ENCODE results near the gene MCF2L.
"Not testable (repeated sequence)": the region's sequence is repeated elsewhere in the genome, so short reads cannot be mapped to it uniquely, and the experiment has no call there.

MCF2L gene

GRCh38 chr13:113049521-113049941, 80.5 kb downstream of the MCF2L start:
- no peak for DNase-seq (ENCODE audit: low read depth, low spot score)

DNA sequence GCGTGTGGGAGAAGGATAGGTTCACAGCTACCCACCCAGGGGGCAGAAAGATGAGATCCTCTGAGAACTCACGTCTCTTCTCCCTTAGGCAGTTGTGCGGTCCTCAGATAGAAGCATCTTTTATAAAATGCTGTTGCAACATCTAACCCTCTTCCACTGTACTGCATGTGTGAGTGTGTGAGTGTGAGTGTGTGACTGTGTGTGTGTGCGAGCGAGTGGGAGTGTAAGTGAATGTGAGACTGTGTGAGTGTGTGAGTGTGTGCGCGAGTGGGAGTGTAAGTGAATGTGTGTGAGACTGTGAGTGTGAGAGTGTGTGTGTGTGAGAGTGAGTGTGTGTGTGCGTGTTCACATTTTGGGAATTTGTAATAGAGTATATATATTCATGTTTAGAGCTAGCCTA, 81.0 kb downstream of the MCF2L start:
- DNase-seq (ENCODE audit: low read depth, low spot score), result no peak

DNA sequence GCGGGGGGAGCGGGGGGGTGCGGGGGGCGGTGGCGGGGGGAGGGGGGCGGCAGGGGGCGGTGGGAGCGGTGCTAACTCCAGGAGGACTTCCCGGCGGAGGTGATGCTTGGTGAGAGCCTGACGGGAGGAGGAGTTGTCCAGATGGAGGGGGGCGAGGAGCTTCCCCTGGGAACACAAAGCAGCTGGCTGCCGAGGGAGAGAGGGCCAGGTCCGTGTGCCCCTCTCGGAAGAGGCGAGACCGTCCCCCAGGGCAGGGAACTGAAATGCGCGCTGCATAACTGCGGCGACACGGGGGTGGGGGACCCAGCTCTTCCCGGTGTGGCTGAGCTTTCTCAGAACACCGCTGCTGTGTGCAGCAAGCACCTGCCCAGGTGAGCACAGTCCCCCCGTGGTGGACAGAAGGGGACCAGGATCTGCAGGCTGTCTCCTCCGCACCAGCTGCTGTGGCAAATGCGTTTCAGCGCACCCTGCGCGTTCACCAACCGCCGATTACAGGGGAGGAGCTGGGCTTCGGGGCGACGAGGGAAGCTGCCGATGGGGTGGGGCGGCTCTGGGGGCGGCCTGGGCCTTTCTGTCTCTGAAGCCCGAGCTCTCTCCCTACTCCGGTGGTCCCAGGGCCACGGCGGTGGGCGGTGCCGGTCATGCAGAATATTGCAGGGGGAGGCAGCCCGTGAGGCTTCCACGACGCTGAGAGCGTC, 81.9 kb downstream of the MCF2L start:
- DNase-seq (ENCODE audit: low read depth, low spot score), result no peak

DNA sequence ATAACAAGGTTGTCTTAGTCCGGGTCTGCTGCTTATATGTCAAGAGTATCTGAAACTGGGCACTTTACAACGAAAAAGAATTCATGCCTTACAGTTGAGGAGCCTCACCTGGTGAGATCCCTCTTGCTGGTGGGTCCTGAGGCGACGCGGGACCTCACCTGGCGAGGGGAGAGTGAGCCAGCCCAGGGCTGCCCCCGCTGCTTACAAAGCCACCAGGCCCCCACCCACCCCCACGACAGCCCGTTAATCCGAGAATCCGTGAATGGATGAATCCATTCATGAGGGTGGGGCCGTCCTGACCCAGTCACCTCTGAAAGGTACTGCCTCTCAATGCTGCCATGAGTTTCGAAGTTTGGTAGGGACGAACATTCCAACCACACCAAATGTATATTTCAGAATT, 82.6 kb downstream of the MCF2L start:
- no peak for DNase-seq (ENCODE audit: low read depth, low spot score)

DNA sequence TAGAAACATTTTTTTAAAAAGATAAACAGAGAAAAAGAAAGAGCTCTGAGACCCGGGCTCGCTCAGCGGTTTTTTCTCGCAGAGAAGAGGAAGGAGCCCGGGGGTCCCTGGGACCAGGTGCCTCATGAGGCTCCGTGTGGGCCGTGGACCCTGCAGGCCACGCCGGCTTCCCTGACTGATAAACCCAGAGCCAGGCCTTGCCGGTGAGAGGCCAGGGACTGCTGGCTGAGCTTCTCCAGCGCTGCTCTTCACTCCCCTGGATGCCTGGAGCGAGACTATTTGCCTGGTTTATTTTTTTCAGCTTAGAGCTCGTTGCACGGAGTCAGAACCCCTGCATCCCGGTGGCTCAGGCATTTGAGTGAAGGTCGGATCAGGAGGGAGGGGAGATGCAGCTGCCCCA, 83.2 kb downstream of the MCF2L start:
- no peak for DNase-seq (ENCODE audit: low read depth, low spot score)

GRCh38 chr13:113052971-113053370, 84.0 kb downstream of the MCF2L start:
- no peak for DNase-seq (ENCODE audit: low read depth, low spot score)

DNA sequence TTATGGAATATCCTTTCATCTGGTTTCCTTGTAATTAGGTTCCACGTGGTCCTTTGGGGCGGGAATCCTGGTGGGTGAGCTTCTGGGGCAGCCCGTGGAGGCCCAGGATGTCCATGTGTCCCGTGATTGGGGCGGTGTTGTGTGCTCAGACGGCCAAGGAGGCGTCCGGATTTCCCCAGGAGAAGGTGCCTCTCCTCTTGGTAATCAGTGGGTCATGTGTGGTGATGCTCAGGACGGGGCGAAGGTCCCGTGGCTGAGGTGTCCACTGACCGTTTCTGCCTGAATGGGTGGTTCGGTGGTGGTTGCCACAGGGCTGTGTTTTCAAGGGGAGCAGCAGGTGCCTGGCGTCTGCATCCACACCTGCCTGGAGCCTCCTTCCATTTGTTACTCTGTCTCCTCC, 84.4 kb downstream of the MCF2L start:
- no peak for DNase-seq (ENCODE audit: low read depth, low spot score)

DNA sequence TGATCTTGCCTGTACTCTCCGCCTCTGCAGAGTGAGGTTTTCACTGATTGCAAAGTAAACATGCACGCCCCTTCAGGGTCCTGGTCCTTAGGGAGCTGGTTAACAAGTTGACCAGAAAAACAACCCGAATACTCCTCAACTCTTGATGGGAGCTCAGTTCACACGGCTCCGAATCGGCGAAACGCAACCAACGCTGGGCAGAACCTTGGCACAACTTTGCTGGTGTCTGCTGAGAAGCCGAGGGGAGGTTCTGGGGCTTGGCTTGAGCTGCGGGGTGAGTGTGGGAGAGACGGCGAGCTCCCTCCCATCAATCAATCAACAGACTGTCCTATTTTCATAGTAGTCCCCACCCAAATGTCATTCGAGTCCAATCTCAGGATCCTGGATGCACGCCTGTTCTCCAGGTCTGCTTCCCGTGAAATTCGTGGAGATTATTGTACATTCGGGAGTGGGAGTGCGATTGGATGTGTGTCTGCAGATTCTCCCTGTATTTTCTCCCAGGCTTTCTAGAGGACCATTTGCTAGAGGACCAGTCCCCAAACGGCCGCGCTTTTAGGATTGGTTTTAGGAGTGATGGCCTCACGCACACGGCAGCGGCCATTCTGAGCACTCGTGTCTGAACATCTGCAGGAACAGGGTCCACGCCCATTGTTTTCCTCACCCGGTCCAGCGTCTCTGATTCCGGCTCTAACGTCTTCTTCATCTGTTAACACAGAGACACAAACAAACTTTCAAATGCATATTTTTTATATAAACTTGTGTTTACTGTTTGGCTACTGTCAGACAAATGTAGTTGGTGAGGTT, 85.0 kb downstream of the MCF2L start:
- DNase-seq (ENCODE audit: low read depth, low spot score), result no peak

- DNase-seq (ENCODE audit: low read depth, low spot score), result no peak
These were observed 88.1 kb downstream of the MCF2L start for GRCh38 chr13:113057084-113057483.

- DNase-seq (ENCODE audit: low read depth, low spot score), result not testable (repeated sequence)
These were observed 88.5 kb downstream of the MCF2L start for GRCh38 chr13:113057559-113057958.

GRCh38 chr13:113058129-113058987, 89.3 kb downstream of the MCF2L start:
- DNase-seq (ENCODE audit: low read depth, low spot score), result no peak

DNA sequence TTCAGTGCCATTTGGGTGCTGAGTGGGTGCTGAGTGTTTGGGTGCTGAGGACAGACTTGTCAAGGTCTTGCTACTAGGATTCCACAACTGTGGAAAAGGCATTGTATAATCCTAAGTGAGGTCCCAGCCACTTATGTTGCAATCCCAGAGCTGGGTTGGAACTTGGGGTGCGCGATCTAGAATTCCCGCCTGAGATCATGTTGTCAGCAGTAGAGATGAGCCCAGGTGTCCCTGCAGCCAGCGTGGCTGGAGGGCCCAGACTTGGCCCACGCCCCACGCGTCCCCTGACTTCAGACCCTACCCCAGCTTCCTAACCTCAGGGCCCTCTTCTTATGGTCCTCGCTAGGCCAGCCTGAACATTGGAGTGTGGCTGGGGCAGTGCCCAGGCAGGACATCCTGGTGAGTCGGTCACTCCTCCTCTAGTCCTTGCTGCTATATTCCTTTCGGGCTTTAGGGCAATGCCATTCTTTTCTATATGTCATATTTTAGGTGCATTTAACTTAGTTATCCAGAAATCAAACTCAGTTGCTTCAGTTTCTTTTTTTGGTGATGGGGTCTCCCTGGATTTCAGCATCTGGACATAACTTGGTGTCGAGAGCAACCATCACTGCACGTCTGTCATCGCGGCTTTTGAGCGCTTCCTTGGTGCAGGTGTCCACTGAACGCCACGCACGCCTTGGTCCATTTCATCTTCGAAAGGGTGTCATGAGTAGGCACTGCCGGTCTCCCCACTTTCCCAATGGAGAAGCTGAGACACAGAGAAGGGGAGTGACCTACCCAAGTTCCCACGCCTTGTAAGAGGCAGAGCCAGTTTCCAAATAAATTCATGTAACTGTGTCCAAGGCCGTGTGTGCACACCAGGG, 90.2 kb downstream of the MCF2L start:
- no peak for DNase-seq (ENCODE audit: low read depth, low spot score)

DNA sequence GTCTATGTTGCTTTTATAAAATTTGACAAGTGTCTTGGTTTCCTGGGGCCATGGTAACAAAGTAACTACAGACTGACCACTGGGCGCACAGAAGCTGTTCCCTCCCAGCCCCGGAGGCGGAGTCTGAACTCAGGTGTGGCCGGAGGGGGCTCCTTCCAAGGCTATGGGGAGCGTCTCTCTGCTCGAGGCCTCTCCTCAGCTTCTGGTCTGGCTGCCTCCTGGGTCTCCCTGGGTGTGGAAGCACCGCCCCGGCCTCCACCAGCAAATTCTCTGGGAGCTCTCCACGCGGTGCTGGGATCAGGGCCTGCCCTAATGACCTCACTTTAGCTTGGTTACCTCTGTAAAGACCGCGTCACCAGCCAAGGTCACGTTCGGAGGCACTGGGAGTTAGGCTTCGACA, 90.9 kb downstream of the MCF2L start:
- no peak for DNase-seq (ENCODE audit: low read depth, low spot score)

DNA sequence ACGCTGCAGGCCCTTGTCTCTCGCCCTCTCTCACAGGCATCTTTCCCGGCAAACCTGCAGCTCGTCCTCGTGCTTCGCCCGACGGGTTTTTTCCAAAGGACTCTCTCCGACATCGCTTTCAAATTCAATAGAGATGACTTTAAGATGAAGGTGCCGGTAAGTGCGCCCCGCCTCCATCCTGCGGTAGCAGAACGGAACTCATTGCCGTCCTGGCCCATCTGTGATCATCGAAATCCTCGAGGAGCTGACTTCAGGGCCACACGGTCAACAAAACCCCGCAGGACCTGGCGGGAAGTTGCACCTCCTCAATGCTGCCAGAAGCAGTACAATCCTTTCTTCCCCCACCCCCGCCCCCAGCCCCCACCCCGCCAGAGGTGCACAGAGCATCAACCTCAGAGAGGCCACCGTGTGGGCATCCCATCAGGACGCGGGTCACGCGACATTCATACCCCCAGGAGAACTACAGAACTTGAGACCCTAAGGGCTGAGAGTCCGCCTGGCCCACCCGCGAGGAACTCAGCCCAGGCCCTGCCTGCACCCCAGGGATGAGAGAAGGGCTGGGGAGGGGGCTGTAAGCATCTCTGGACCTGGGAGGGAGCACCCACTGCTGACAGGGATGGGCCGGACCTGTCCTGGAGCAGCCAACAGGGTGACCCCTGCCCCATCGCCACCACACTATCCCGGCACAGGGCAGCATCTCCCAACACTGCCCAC, 91.7 kb downstream of the MCF2L start:
- no peak for DNase-seq (ENCODE audit: low read depth, low spot score)

GRCh38 chr13:113061271-113061625, 92.2 kb downstream of the MCF2L start:
- no peak for DNase-seq (ENCODE audit: low read depth, low spot score)

- no peak for DNase-seq (ENCODE audit: low read depth, low spot score)
These were observed 92.9 kb downstream of the MCF2L start for GRCh38 chr13:113061796-113062425.

GRCh38 chr13:113062691-113063090, 93.7 kb downstream of the MCF2L start:
- no peak for DNase-seq (ENCODE audit: low read depth, low spot score)

DNA sequence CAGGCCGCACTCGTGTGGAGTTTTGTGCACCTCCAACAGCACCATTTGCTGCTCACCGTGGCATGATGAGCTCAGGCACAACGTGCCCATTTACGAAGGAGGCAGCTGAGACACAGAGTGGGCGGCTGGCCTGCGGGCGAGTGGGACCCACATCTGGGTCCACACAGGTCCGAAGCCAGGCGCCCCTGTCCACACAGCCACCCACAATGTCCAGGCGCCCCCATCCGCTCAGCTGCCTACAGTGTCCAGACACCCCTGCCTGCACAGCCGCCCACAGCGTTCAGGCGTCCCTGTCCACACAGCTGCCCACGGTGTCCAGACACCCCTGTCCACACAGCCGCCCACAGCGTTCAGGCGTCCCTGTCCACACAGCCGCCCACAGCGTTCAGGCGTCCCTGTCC, 94.1 kb downstream of the MCF2L start:
- no peak for DNase-seq (ENCODE audit: low read depth, low spot score)

- no peak for DNase-seq (ENCODE audit: low read depth, low spot score)
These were observed 95.1 kb downstream of the MCF2L start for GRCh38 chr13:113064000-113064533.
